Limb (tissue), 2 donors: ENCODE data around the gene KRT85.
"Not testable (repeated sequence)": the region's sequence is repeated elsewhere in the genome, so short reads cannot be mapped to it uniquely, and the experiment has no call there.

Experiments
- DNase-seq, 2 donors: peaks; one replicate each; pipeline ENCODE4 v3.0.0-alpha.2; 2016; ENCODE audit errors: extremely low spot score in 2 of 2

Gene KRT85

DNA sequence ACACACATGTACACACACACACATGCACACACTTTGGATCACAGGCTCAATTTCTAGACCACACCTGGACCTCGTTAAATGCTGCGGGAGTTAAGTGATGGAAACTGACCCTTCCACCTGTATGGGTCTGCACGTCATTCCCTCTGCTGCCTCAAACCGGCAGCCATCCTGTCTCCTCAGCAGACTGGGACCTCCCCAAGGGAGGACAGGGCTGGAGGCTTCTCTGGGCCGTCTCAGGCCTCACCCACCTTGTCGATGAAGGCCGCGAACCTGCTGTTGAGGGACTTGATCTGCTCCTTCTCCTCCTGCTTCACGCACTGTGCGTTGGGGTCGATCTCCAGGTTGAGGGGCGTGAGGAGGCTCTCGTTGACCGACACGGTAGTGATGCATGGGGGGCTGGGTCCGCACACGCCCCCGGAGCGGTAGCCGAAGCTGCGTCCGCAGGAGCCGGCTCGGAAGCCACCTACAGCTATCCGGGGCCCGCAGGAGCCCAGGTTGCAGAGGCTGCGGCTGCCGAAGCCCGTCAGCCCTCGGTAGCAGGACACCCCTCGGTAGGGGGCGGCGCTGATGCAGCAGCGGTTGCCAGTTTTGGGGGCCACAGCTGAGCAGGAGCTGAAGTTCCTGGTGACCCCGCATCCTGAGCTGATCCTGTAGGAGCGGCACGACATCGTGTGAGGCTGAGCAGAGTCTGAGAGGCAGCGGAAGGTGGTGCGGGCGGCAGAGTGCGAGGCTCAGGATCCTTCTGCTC, at the start of gene KRT85:
Gene KRT85 (minus strand): TSS at position 744 of the 748 bp plus-strand sequence. CDS start 76 bp downstream, at position 668.
- no peak for DNase-seq

GRCh38 chr12:52416795-52417194, 49.5 kb upstream of the KRT85 start:
- no peak for DNase-seq

GRCh38 chr12:52415870-52416750, 48.8 kb upstream of the KRT85 start:
- no peak for DNase-seq

DNA sequence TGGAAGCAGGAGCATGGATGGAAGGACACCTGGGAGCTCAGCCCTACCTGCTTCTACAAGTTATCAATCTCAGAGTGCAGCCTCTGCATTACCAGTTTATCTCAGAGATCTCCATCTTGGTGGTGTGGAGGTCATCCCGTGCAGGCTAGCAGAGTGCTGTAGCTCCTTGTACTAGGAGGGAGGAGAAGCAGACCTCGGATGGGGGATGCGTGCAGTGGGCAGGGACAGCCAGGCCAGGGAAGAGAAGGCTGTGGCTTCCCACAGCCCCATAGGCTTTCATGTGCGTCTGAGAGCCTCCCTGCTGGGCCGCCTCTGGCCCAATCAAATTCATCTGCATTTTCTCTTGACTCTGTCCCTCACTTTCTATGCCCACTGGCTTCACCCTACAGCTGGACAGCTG, 47.7 kb upstream of the KRT85 start:
- no peak for DNase-seq

DNA sequence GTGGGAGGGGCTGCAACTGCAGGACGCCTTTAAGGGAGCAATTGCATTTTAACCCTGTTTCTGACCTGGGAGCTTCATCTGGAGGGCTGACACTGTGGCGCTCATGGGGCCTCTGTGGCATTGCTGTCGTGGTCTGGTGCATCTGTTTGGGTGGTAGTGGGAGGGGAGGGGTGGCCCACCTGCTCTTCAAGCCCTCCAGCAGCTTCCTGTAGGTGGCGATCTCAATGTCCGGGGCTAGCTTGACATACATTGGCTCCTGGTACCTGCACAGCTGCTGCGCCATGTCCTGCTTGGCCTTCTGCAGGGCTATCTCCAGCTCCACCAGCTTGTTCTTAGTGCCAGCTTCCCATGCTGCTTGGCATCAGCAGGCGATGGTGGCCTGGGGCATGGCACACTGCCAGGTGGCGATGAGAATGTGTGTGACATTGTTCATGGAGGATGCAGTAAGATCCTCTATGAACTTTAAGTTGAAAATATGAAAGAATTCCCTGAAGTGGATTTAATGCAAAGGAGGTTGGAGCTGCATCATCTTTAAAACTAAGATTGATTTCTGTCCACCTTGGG, 46.6 kb upstream of the KRT85 start:
- no peak for DNase-seq

DNA sequence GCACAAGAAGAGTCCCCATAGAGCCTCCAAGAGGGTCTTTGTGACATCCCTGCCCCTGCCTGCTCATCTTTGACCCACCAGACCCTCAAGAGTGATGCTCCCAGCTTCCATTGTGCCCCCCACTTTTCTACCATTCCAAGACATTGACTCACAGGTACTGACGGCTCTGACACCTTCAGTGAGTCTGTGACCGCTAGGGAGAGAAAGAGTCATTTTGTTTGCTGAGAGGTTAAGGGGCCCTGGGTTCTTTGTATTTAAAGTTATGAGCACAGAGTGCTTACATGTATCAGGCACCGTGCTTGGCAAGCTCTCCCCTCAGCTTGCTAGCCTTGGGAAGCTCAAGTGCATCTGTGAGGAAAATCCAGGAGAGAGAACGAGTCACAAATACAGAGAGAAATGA, 45.9 kb upstream of the KRT85 start:
- no peak for DNase-seq

GRCh38 chr12:52411815-52412214, 44.5 kb upstream of the KRT85 start:
- no peak for DNase-seq

DNA sequence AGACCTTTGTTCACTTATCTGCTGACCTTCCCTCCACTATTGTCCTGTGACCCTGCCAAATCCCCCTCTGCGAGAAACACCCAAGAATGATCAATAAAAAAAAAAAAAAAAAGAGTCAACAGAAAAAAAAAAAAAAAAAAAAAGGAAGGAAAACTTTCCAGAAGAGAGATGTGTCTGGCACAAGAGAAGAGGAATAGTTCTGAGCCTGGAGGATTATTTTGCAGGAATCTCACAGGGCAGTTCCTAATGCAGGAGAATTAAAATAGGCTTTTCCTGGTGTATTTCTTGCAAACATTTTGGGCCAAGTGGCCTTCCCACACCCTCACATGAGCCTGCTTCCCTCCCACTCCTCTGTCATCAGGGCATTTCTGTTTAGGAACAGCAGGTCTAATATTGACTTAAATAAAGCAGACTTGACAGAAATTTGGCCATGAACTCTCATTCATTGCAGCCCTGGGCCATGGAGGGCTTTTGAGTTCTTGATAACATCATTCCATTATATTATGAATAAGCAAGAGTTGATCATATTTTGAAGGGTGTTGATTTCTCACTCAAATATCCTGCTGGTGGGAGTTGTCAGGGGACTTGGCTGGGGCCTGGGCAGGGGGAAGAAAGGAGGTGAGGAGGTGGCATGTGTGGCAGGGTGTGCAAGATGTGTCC, 43.4 kb upstream of the KRT85 start:
- DNase-seq: not testable (repeated sequence)

DNA sequence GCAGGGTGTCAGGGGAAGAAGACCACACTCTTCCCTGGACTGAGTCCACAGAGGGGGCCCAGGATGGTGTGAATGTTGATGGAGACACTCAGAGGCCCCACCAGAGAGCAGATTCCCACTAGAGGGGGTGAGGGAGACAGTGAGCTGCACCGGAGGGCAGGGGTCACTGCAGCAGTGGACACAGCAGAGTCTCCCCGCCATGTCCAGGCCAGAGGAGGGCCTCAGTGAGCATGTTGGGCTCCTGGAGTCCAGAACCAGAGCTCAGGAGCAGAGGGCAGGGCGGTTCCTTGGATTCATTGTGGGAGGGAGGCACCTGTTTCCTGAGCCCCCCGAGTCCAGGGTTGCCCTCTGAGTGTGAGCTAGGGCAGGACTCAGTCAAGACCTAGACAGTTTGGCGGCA, 40.6 kb upstream of the KRT85 start:
- DNase-seq: no peak

DNA sequence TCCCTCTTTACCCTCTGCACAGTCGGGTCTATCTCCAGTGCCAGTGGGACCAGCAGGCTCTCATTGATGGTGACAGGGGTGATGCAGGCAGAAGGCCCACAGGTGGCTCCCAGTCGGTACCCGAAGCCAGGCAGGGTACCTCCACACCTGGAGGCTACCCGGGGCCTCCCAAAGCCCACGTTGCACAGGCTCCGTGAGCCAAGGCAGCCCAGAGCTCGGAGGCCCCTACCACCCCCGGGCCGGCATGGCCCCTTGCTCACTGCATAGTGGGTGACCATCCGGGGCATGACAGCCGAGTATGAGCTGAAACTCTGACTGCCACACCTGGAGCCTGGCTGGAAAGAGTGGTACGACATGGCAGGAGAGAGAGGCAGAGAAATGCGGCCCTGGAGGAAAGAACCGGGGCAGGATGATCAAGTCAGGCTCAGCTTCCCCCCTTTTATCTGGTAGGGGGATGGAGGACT, 38.7 kb upstream of the KRT85 start, which contains the start of gene KRT82:
Gene KRT82 (minus strand): TSS at position 414 of the 464 bp plus-strand sequence. CDS start 58 bp downstream, at position 356.
- no peak for DNase-seq

DNA sequence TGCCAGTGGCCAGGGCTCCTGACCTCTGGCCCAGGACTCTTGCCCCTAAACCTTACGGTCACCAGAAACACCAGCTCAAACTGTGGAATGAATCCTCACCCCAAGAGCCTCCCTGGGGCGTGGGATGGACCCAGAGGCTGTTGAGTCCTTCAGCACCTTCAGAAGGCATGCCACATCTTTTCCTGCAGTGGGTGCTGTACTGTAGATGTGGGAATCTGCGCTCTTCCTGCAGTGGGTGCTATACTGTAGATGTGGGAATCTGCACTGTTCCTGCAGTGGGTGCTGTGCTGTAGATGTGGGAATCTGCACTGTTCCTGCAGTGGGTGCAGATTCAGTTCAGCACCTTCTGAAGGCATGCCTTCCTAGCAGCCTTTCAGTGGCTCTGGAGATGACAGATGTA, 37.7 kb upstream of the KRT85 start:
- no peak for DNase-seq

DNA sequence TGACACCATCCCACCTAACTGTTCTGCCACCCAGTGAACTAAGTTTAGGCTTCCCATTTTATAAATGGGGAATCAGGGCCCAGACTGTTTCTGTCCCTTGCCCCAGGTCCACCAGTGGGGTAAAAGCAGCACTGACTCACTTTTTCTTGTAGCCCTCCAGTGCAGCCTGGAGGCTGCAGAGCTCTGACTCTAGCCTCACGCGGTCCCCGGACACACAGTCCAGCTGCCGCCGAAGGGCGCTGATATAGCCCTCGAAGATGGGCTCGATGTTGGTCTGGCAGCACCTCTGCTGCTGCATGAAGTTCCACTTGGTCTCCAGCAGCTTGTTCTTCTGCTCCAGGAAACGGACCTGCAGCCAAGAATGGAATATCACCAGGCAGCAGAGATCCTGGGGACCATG, 36.3 kb upstream of the KRT85 start:
- no peak for DNase-seq

DNA sequence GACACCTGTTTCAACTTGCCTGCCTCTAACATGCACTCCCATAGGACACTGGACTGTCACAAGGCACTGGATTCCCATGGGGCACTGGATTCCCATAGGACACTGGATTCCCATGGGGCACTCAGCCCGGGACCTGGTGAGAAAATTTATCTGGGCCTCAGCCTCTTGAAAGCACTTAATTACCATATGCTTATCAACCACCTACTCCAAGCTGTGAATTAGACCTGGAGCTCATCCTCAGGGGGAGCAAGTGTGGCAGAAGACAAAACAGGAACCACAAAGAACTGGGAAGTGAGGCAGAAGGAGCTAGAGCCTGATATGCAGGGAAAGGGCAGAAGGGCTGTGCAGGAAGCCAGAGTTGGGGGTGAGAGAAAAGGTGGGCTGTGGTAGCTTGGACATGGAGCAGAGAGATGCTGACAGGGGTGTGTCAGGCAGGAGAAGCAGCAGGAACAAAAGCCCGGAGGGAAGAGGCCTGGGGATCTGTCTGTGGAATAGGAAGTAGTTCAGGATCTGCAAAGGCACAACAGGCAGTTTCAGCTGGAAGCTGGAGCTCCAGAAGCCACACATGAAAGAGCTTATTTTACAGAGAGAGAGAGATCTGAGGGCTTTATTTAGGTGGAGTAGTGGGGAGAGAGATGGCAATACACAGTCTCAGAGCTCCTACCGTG, 35.7 kb upstream of the KRT85 start:
- no peak for DNase-seq

DNA sequence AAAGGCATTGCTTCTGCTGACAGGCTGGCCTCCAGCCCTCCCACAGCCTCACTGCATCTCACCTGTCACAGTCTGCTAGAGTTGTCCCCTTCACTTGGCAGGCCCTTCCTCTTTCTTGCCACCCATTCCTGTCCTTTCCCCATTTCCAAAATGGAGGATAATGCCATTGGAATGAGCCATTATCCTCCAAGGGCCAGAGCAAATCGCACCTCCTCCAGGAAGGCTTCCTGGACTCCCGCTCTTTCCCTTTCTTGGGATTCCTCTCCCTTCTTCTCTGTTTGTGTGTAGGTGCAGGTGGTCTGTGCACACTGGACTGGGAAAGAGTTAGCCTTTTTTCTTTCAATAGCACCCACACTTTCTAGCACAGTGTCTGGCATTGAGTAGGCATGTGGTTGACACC, 35.1 kb upstream of the KRT85 start:
- DNase-seq: no peak

- no peak for DNase-seq
These were observed 34.6 kb upstream of the KRT85 start for GRCh38 chr12:52401926-52402325.

DNA sequence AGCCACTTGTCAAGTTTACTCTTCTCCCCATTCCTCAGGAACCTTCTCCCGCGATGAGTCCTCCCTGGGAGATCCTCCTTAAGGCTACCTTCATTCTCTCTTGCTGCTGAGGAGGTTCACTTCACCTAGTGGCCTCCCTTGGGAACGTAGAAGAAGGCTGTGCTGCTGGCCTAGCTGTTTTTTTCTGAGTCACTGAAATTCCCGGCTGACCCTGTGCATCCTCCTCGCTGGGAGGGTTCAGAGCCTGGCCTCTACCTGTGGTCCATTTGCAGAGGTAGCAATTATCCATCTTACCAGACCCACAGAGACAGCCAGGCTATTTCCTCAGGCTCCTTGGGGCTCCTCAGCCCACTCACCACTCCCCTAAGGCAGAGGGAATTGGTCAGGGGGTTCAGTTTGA, 34.2 kb upstream of the KRT85 start:
- DNase-seq: no peak

GRCh38 chr12:52400906-52401305, 33.6 kb upstream of the KRT85 start:
- no peak for DNase-seq

DNA sequence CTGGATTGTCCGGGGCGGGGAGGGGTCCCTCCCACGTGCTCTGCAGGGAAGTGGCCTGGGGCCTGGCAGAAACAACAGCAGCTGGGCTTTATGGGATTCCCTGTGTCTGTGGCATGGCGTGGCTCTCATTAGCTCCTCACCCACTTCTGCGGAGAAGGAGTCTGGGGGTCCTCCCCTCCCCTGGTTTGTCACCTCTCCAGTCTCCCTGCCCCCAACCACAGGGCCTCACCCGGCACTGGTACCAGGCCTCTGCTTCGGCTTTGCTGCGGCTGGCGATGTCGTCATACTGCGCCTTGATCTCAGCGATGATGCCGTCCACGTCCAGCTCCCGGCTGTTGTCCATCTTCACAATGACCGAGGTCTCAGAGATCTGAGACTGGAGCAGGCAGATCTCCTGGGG, 32.5 kb upstream of the KRT85 start:
- DNase-seq: no peak

GRCh38 chr12:52398176-52398575, 30.9 kb upstream of the KRT85 start:
- no peak for DNase-seq

- DNase-seq: no peak
These were observed 29.4 kb upstream of the KRT85 start for GRCh38 chr12:52396656-52397055.
